Measurements from ENCODE around the gene TNFRSF19.

- no peak for TF ChIP-seq CTCF (IDR thresholded peaks at IDR 0.05 in 4 of 5, conservative IDR thresholded peaks at IDR 0.05 in 1 of 5)
- TF ChIP-seq POLR2A (IDR thresholded peaks at IDR 0.05): no peak
Measured at GRCh38 chr13:23652909-23653726, 82.9 kb downstream of the TNFRSF19 start.
